ENCODE measurements around the gene UTP11.

- TF ChIP-seq, protein P1, sequence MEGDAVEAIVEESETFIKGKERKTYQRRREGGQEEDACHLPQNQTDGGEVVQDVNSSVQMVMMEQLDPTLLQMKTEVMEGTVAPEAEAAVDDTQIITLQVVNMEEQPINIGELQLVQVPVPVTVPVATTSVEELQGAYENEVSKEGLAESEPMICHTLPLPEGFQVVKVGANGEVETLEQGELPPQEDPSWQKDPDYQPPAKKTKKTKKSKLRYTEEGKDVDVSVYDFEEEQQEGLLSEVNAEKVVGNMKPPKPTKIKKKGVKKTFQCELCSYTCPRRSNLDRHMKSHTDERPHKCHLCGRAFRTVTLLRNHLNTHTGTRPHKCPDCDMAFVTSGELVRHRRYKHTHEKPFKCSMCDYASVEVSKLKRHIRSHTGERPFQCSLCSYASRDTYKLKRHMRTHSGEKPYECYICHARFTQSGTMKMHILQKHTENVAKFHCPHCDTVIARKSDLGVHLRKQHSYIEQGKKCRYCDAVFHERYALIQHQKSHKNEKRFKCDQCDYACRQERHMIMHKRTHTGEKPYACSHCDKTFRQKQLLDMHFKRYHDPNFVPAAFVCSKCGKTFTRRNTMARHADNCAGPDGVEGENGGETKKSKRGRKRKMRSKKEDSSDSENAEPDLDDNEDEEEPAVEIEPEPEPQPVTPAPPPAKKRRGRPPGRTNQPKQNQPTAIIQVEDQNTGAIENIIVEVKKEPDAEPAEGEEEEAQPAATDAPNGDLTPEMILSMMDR (IDR thresholded peaks at IDR 0.05; ENCODE audit: insufficient read depth, low read length), result no peak
- TF ChIP-seq REST (IDR thresholded peaks at IDR 0.05; ENCODE audit: insufficient replicate concordance, low read depth) (peak; percentile 81), POLR2AphosphoS5 (IDR thresholded peaks at IDR 0.05; ENCODE audit: low read depth) (no peak), GABPA (IDR thresholded peaks at IDR 0.05; ENCODE audit: low read depth) (no peak), SPI1 (IDR thresholded peaks at IDR 0.05; ENCODE audit: borderline replicate concordance, low read depth) (no peak)
Observed at GRCh38 chr1:38047603-38048141, 35.1 kb downstream of the UTP11 start.

Data from HL-60 (cell line).